ENCODE measurements around the gene GNG12. TPM values are rescaled to one million over a fixed set of nuclear protein-coding genes. Genes with fewer than 3 reads are reported as not detected.

Gene GNG12
- total and polyA plus RNA-seq, 3 donors from 2014 or later, result 28.1 to 46.0 (median 39.3) TPM

- Histone ChIP-seq H3K4me3 (no peak overlapping the region), H3K9me3 (no peaks in the 10 kb centered on the region), H3K27ac (peak overlapping the region in 1 of 2 donors; percentile 60), H3K27me3 (no peaks in the 10 kb centered on the region), H3K4me1 (no peaks in the 10 kb centered on the region), H3K36me3 (ENCODE audit: low read depth, missing control alignments) (no peaks in the 10 kb centered on the region)
- intact Hi-C loops (cut with DNase I; ENCODE audit: low total_unique reads), result loop anchor here (10.0 kb wide), 1 partner anchor 58 kb away; the partner anchor contains the start of gene GNG12
- TF ChIP-seq CTCF (IDR thresholded peaks at IDR 0.05) (no peak), POLR2A (IDR thresholded peaks at IDR 0.05) (no peak)
- no peak for DNase-seq
Measured at GRCh38 chr1:67777016-67777415, 56.3 kb downstream of the GNG12 start.

- H3K27me3 ChIP-seq, result no peaks in the 10 kb centered on the region
- H3K27ac ChIP-seq, result no peak overlapping the region
- no peaks in the 10 kb centered on the region for H3K36me3 ChIP-seq (ENCODE audit: low read depth, missing control alignments)
- no peak overlapping the region for H3K4me3 ChIP-seq
- H3K9me3 ChIP-seq, result no peaks in the 10 kb centered on the region
- TF ChIP-seq POLR2A (IDR thresholded peaks at IDR 0.05), result no peak
- TF ChIP-seq CTCF (IDR thresholded peaks at IDR 0.05), result no peak
- DNase-seq, result no peak
- no peaks in the 10 kb centered on the region for H3K4me1 ChIP-seq
- intact Hi-C loops (cut with DNase I; ENCODE audit: low total_unique reads), result loop anchor here (10.0 kb wide), 1 partner anchor 61 kb away; the partner anchor contains the start of gene GNG12
- WGBS, 2 donors, result 97% methylated on average over 4 of the region's 4 CpGs
Measured at GRCh38 chr1:67773462-67773861, 59.8 kb downstream of the GNG12 start.

- TF ChIP-seq CTCF (IDR thresholded peaks at IDR 0.05), result no peak
- no peak for TF ChIP-seq POLR2A (IDR thresholded peaks at IDR 0.05)
- Histone ChIP-seq H3K4me3 (no peak overlapping the region), H3K4me1 (no peaks in the 10 kb centered on the region), H3K27ac (no peak overlapping the region), H3K36me3 (ENCODE audit: low read depth, missing control alignments) (no peaks in the 10 kb centered on the region), H3K9me3 (no peaks in the 10 kb centered on the region), H3K27me3 (no peaks in the 10 kb centered on the region)
- intact Hi-C loops (cut with DNase I; ENCODE audit: low total_unique reads), result loop anchor here (10.0 kb wide), 1 partner anchor 63 kb away; the partner anchor contains the start of gene GNG12
- 29 to 43% methylated on average over 1 of the region's 1 CpG for WGBS, 2 donors
- DNase-seq, result no peak
Measured at GRCh38 chr1:67771749-67772148, 61.5 kb downstream of the GNG12 start.

- Histone ChIP-seq H3K27me3 (no peaks in the 10 kb centered on the region), H3K4me3 (no peak overlapping the region), H3K27ac (no peak overlapping the region), H3K9me3 (no peaks in the 10 kb centered on the region), H3K4me1 (no peaks in the 10 kb centered on the region), H3K36me3 (ENCODE audit: low read depth, missing control alignments) (no peaks in the 10 kb centered on the region)
- WGBS, 2 donors, result 91 to 93% methylated on average over 6 of the region's 6 CpGs
- intact Hi-C loops (cut with DNase I; ENCODE audit: low total_unique reads), result loop anchor here (10.0 kb wide), 1 partner anchor 64 kb away; the partner anchor contains the start of gene GNG12
- TF ChIP-seq POLR2A (IDR thresholded peaks at IDR 0.05) (no peak), CTCF (IDR thresholded peaks at IDR 0.05) (no peak)
- no peak for DNase-seq
Measured at GRCh38 chr1:67771152-67771551, 62.1 kb downstream of the GNG12 start.

- Histone ChIP-seq H3K9me3 (no peaks in the 10 kb centered on the region), H3K36me3 (ENCODE audit: low read depth, missing control alignments) (no peaks in the 10 kb centered on the region), H3K4me1 (no peaks in the 10 kb centered on the region), H3K27ac (no peak overlapping the region), H3K4me3 (no peak overlapping the region), H3K27me3 (no peaks in the 10 kb centered on the region)
- no peak for DNase-seq
- WGBS, 2 donors, result 75 to 86% methylated on average over 6 of the region's 6 CpGs
- TF ChIP-seq POLR2A (IDR thresholded peaks at IDR 0.05), result no peak
- no peak for TF ChIP-seq CTCF (IDR thresholded peaks at IDR 0.05)
- intact Hi-C loops (cut with DNase I; ENCODE audit: low total_unique reads), result loop anchor here (10.0 kb wide), 2 partner anchors 65 to 345 kb away; partner anchors contain the start of gene GNG12
Measured at GRCh38 chr1:67769633-67770256, 63.5 kb downstream of the GNG12 start.

Measured in testis (tissue), 3 donors.